Gastroesophageal sphincter (tissue), 3 donors: ENCODE results near the gene CCDC178.

Source experiments
- CTCF ChIP-seq, 4 experiments: fragments of 200-600 bp in 2 of 4; fragments of 450-650 bp in 2 of 4; sonication (generic) in 1 of 4; IDR thresholded peaks; one replicate each; pipeline ENCODE4 v1.5.1; 2017 to 2019; ENCODE audit warnings: antibody characterized with exemption in 4 of 4, mild to moderate bottlenecking in 2 of 4, moderate library complexity in 2 of 4
- POLR2A ChIP-seq, 2 donors: fragments of 450-650 bp; IDR thresholded peaks; one replicate each; pipeline ENCODE4 v1.6.1; 2017; ENCODE audit warnings: antibody characterized with exemption in 2 of 2, mild to moderate bottlenecking in 2 of 2, moderate library complexity in 1 of 2

- TF ChIP-seq CTCF (IDR thresholded peaks at IDR 0.05) (no peak), POLR2A (IDR thresholded peaks at IDR 0.05) (no peak)
Measured at GRCh38 chr18:33034212-33034611, 406.3 kb downstream of the CCDC178 start.
